Measurements from ENCODE around the gene WDR4.

- no peak for TF ChIP-seq CTCF (IDR thresholded peaks at IDR 0.05)
- TF ChIP-seq POLR2A (IDR thresholded peaks at IDR 0.05), result no peak
Measured at GRCh38 chr21:42851812-42852665, 27.3 kb downstream of the WDR4 start.

All from heart left ventricle (tissue), 13 donors.